Stimulated activated CD4-positive, alpha-beta T cell treated with anti-CD3 and anti-CD28 coated beads, Interleukin-12 subunit alpha, Interleukin-12 subunit beta, amount 100 ng/mL, for 48 hours (primary cell): ENCODE measurements around the gene CHP1.
"Not testable (repeated sequence)": the region's sequence is repeated elsewhere in the genome, so short reads cannot be mapped to it uniquely, and the experiment has no call there.

Source experiments
- DNase-seq, 3 donors: peaks; one replicate each; pipeline ENCODE4 v3.0.0-alpha.2; 2020; ENCODE audit warnings: low read depth in 2 of 3, low spot score in 1 of 3

CHP1 gene

GRCh38 chr15:41289953-41290352 lies 58.9 kb downstream of the CHP1 start:
- DNase-seq: no peak

DNA sequence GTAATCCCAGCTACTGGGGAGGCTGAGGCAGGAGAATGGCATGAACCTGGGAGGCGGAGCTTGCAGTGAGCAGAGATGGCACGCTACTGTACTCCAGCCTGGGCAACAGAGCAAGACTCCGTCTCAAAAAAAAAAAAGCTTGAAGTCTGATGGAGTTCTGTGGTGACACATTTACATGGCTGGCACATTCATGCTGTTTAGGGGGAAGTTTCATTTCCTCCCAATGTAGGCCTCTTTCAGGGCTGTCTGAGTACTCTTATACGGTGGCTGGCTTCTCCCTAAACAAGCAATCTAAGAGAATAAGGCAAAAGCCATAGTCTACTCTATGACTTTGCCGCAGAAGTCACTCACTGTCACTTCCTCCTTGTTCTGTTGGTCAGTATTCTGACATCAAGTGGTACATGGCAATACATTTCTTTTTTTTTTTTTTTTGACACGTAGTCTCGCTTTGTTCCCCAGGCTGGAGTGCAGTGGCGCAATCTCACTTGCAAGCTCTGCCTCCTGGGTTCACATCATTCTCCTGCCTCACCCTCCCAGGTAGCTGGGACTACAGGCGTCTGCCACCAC lies 60.1 kb downstream of the CHP1 start:
- DNase-seq: no peak

GRCh38 chr15:41292521-41292920 lies 61.5 kb downstream of the CHP1 start:
- no peak for DNase-seq

GRCh38 chr15:41301139-41301538 lies 70.1 kb downstream of the CHP1 start:
- not testable (repeated sequence) for DNase-seq

DNA sequence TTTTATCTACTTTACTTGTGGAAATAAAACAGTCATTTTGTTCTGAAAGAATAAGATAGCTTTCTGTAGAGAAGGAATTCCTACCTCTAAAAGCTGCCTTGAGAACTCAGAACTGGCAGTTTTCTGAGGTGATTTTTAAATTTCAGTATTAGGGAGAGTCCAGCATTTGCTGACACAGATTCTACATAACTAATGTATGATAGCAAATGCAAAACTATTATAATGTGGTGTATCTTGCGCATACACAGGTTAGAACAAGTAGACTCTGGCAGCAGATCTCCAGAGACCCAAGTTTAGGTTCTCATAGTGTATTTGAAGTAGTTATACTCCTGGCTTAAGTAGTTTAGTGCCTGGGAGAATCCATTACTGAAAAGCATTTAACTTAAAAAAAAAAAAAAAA lies 70.5 kb downstream of the CHP1 start:
- no peak for DNase-seq

GRCh38 chr15:41304149-41304770 lies 73.2 kb downstream of the CHP1 start:
- DNase-seq: no peak

- DNase-seq: no peak
Observed at GRCh38 chr15:41307679-41308078, 76.6 kb downstream of the CHP1 start.

- DNase-seq: no peak
Observed at GRCh38 chr15:41309226-41309905, 78.3 kb downstream of the CHP1 start.

GRCh38 chr15:41320805-41321330 lies 89.8 kb downstream of the CHP1 start:
- DNase-seq: not testable (repeated sequence)

DNA sequence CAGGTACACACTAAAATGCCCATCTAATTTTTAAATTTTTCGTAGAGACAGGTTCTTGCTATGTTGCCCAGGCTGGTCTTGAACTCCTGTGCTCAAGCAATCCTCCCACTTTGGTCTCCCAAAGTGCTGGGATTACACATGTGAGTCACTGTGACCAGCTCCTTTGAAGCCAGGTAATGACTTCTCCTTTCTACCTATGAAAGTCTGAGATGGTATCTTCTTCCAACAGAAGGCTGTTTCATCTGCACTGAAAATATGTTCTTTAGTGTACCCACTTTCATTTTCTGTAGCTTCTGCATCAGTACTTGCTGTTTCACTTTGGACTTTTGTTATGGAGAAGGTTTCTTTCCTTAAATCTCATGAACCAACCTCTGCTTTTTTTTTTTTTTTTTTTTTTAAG lies 92.5 kb downstream of the CHP1 start:
- DNase-seq: no peak

- DNase-seq: no peak
Observed at GRCh38 chr15:41331281-41331680, 100.2 kb downstream of the CHP1 start.
